H1 (cell line): ENCODE results near the gene CCL22. TPM values are rescaled to one million over a fixed set of nuclear protein-coding genes. Genes with fewer than 3 reads are reported as not detected.

Source experiments
- CTCF ChIA-PET: fragments of 300-600 bp; sonication (Branson Sonifier 250); formaldehyde crosslinking; loops from one replicate; lab custom pipeline; 2021; ENCODE audit not compliant: partially characterized antibody; lab: Charles Lee
- POLR2A ChIA-PET: fragments of 300-600 bp; sonication (Branson Sonifier 250); formaldehyde crosslinking; loops from one replicate; lab custom pipeline; 2021; ENCODE audit warnings: inconsistent platforms; ENCODE audit not compliant: partially characterized antibody; lab: Charles Lee
- DNase-seq, 2 experiments: peaks; one replicate each; pipeline versions ENCODE4 v3.0.0 to v3.0.0-alpha.2; 2010 to 2022; ENCODE audit warnings: low spot score in 2 of 2, low read depth in 1 of 2, mixed read lengths in 1 of 2
- FAIRE-seq: peaks from 2 replicates; lab custom pipeline; 2011; peaks lifted over from hg19 to GRCh38; lab: Jason Lieb, UNC
- H2AFZ ChIP-seq: 2 replicates; pipeline ENCODE4 v1.8.1; 2012; ENCODE audit warnings: low read length, inconsistent platforms
- H2AK5ac ChIP-seq: 2 replicates; pipeline ENCODE4 v1.6.1; 2013; ENCODE audit warnings: low read depth, low read length
- H2BK120ac ChIP-seq: replicated peaks from 2 replicates; pipeline ENCODE3; 2013; ENCODE audit warnings: low read depth, low read length, inconsistent platforms
- H2BK12ac ChIP-seq: 2 replicates; pipeline ENCODE4 v1.6.1; 2013; ENCODE audit warnings: low read depth, low read length
- H2BK15ac ChIP-seq: 2 replicates; pipeline ENCODE4 v1.6.1; 2013; ENCODE audit warnings: low read length
- H2BK20ac ChIP-seq: 2 replicates; pipeline ENCODE4 v1.6.1; 2013; ENCODE audit warnings: low read length
- H2BK5ac ChIP-seq: 2 replicates; pipeline ENCODE4 v1.6.1; 2013; ENCODE audit warnings: low read depth, low read length
- H3K14ac ChIP-seq: 2 replicates; pipeline ENCODE4 v1.6.1; 2013; ENCODE audit warnings: inconsistent platforms; ENCODE audit not compliant: insufficient read length
- H3K18ac ChIP-seq: 2 replicates; pipeline ENCODE4 v1.6.1; 2013; ENCODE audit warnings: low read length; ENCODE audit errors: extremely low read depth
- H3K23ac ChIP-seq: 2 replicates; pipeline ENCODE4 v1.6.1; 2013; ENCODE audit warnings: inconsistent platforms; ENCODE audit not compliant: insufficient read length
- H3K23me2 ChIP-seq: 2 replicates; pipeline ENCODE4 v1.6.1; 2013; ENCODE audit warnings: low read depth, low read length
- H3K27ac ChIP-seq: 2 replicates; pipeline ENCODE4 v1.6.1; 2011; ENCODE audit warnings: low read depth, low read length, inconsistent platforms
- H3K27me3 ChIP-seq, 4 experiments: replicated peaks in 1 of 4; 1 replicate in 1 of 4; 2 replicates in 3 of 4; pipeline versions ENCODE4 v1.6.1 to v1.8.1; 2011 to 2013; ENCODE audit warnings: low read length in 3 of 4, mild to moderate bottlenecking in 3 of 4, inconsistent platforms in 2 of 4, mixed read lengths in 2 of 4, moderate library complexity in 1 of 4; ENCODE audit not compliant: control insufficient read depth in 3 of 4, insufficient read depth in 3 of 4; ENCODE audit errors: extremely low read depth in 1 of 4
- H3K36me3 ChIP-seq, 4 experiments: 2 replicates each; pipeline versions ENCODE4 v1.6.1 to v1.8.1; 2011 to 2013; ENCODE audit warnings: mild to moderate bottlenecking in 4 of 4, low read length in 3 of 4, moderate library complexity in 2 of 4, control low read depth in 1 of 4, inconsistent platforms in 1 of 4; ENCODE audit not compliant: insufficient read depth in 4 of 4, control insufficient read depth in 2 of 4
- H3K4ac ChIP-seq: replicated peaks from 2 replicates; pipeline ENCODE3; 2013; ENCODE audit warnings: low read length, low read depth, mixed read lengths, inconsistent platforms; ENCODE audit not compliant: insufficient read length
- H3K4me1 ChIP-seq, 4 experiments: replicated peaks in 1 of 4; 1 replicate in 1 of 4; 2 replicates in 3 of 4; pipeline versions ENCODE4 v1.6.1 to v1.8.1; 2011 to 2013; ENCODE audit warnings: low read length in 3 of 4, inconsistent platforms in 2 of 4, mixed read lengths in 1 of 4; ENCODE audit not compliant: insufficient read depth in 4 of 4, control insufficient read depth in 3 of 4
- H3K4me2 ChIP-seq, 2 experiments: 2 replicates each; pipeline versions ENCODE4 v1.6.1 to v1.8.1; 2011 to 2013; ENCODE audit warnings: low read depth in 2 of 2, low read length in 2 of 2, control low read depth in 1 of 2, inconsistent platforms in 1 of 2, mild to moderate bottlenecking in 1 of 2; ENCODE audit not compliant: insufficient read depth in 1 of 2
- H3K4me3 ChIP-seq, 4 experiments: fragments of 200-600, 300-600 bp in 1 of 4; sonication (generic), shearing (Covaris generic), sonication (Bioruptor Twin) in 1 of 4; 2 replicates each; pipeline versions ENCODE4 v1.5.1 to v1.8.1; 2011 to 2016; ENCODE audit warnings: low read length in 4 of 4, low read depth in 3 of 4, control low read depth in 2 of 4, inconsistent platforms in 2 of 4, mild to moderate bottlenecking in 2 of 4, mixed read lengths in 1 of 4, moderate library complexity in 1 of 4; ENCODE audit not compliant: insufficient read depth in 2 of 4; ENCODE audit errors: extremely low read depth in 1 of 4
- H3K56ac ChIP-seq: replicated peaks from 2 replicates; pipeline ENCODE3; 2013; ENCODE audit warnings: low read depth, mild to moderate bottlenecking, mixed read lengths, low read length, inconsistent platforms; ENCODE audit not compliant: insufficient read length
- H3K79me1 ChIP-seq: 2 replicates; pipeline ENCODE4 v1.6.1; 2013; ENCODE audit warnings: low read depth, low read length, control low read depth
- H3K79me2 ChIP-seq, 2 experiments: 2 replicates each; pipeline versions ENCODE4 v1.6.1 to v1.8.1; 2012 to 2013; ENCODE audit warnings: low read length in 2 of 2, mild to moderate bottlenecking in 2 of 2, inconsistent platforms in 1 of 2; ENCODE audit not compliant: insufficient read depth in 2 of 2, control insufficient read depth in 1 of 2
- H3K9ac ChIP-seq, 4 experiments: replicated peaks in 1 of 4; 1 replicate in 1 of 4; 2 replicates in 3 of 4; pipeline versions ENCODE4 v1.6.1 to v1.8.1; 2011 to 2013; ENCODE audit warnings: low read depth in 3 of 4, low read length in 3 of 4, control low read depth in 2 of 4, mild to moderate bottlenecking in 2 of 4, moderate library complexity in 2 of 4, inconsistent platforms in 1 of 4; ENCODE audit errors: extremely low read depth in 1 of 4
- H3K9me3 ChIP-seq, 2 experiments: 2 replicates each; pipeline versions ENCODE4 v1.6.1 to v1.8.1; 2012 to 2013; ENCODE audit warnings: mild to moderate bottlenecking in 2 of 2, moderate library complexity in 2 of 2, control low read depth in 1 of 2, inconsistent platforms in 1 of 2, low read depth in 1 of 2, low read length in 1 of 2, mixed read lengths in 1 of 2; ENCODE audit not compliant: insufficient read depth in 2 of 2
- H4K20me1 ChIP-seq, 2 experiments: replicated peaks in 1 of 2; 2 replicates each; pipeline versions ENCODE3 to v1.8.1; 2011 to 2013; ENCODE audit warnings: inconsistent platforms in 2 of 2, low read length in 2 of 2, mild to moderate bottlenecking in 1 of 2; ENCODE audit not compliant: insufficient read depth in 2 of 2, control insufficient read depth in 1 of 2
- H4K5ac ChIP-seq: 2 replicates; pipeline ENCODE4 v1.6.1; 2013; ENCODE audit warnings: low read length, low read depth, mixed read lengths, inconsistent platforms; ENCODE audit not compliant: insufficient read length
- H4K8ac ChIP-seq: 2 replicates; pipeline ENCODE4 v1.8.0; 2013; ENCODE audit warnings: mild to moderate bottlenecking, moderate library complexity, low read length, inconsistent platforms; ENCODE audit not compliant: insufficient read depth; ENCODE audit errors: extremely low read depth
- H4K91ac ChIP-seq: replicated peaks from 2 replicates; pipeline ENCODE3; 2013; ENCODE audit warnings: low read length, mixed read lengths, inconsistent platforms; ENCODE audit not compliant: insufficient read length
- ASH2L ChIP-seq: fragments of 200-600, 300-600 bp; sonication (generic); IDR thresholded peaks from one replicate; pipeline ENCODE4 v1.7.1; 2017; ENCODE audit warnings: low read length
- ATF2 ChIP-seq: IDR thresholded peaks from 2 replicates; pipeline ENCODE4 v1.6.1; 2012; ENCODE audit warnings: low read length, inconsistent platforms
- CEBPB ChIP-seq: IDR thresholded peaks from 2 replicates; pipeline ENCODE4 v1.6.1; 2012; ENCODE audit warnings: low read depth, low read length
- CHD1 ChIP-seq: IDR thresholded peaks from 2 replicates; pipeline ENCODE4 v1.6.1; 2012; ENCODE audit warnings: low read depth, low read length, improper control_type of control experiment
- EP300 ChIP-seq, 2 experiments: IDR thresholded peaks; 1 replicate in 1 of 2; 2 replicates in 1 of 2; pipeline ENCODE4 v1.6.1; 2011 to 2012; ENCODE audit warnings: low read depth in 2 of 2, low read length in 2 of 2, mild to moderate bottlenecking in 2 of 2, borderline replicate concordance in 1 of 2, inconsistent platforms in 1 of 2, moderate library complexity in 1 of 2
- HDAC6 ChIP-seq: IDR thresholded peaks from one replicate; pipeline ENCODE4 v1.7.1; 2012; ENCODE audit warnings: low read depth, mild to moderate bottlenecking, inconsistent platforms, low read length, moderate library complexity
- KDM4A ChIP-seq: IDR thresholded peaks from one replicate; pipeline ENCODE4 v1.7.1; 2012; ENCODE audit warnings: low read depth, mild to moderate bottlenecking, moderate library complexity, low read length, inconsistent platforms; ENCODE audit not compliant: severe bottlenecking
- POLR2A ChIP-seq, 2 experiments: IDR thresholded peaks; 1 replicate in 1 of 2; 2 replicates in 1 of 2; pipeline ENCODE4 v1.6.1; 2011; ENCODE audit warnings: low read depth in 2 of 2, low read length in 2 of 2, mild to moderate bottlenecking in 2 of 2; ENCODE audit errors: control extremely low read depth in 1 of 2
- SP1 ChIP-seq: IDR thresholded peaks from 2 replicates; pipeline ENCODE4 v1.6.1; 2011; ENCODE audit warnings: low read depth, low read length
- SP4 ChIP-seq: IDR thresholded peaks from 2 replicates; pipeline ENCODE4 v1.6.1; 2012; ENCODE audit warnings: low read length, inconsistent platforms
- ZNF274 ChIP-seq: IDR thresholded peaks from 2 replicates; pipeline ENCODE4 v1.7.0; 2012; ENCODE audit warnings: low read length, borderline replicate concordance; ENCODE audit errors: extremely low read depth
- WGBS, 2 experiments: shearing (Covaris generic) in 1 of 2; methylation state at CpG; one replicate each; pipeline versions ENCODE4 v1.1.6 to v1.1.7; 2013 to 2015; ENCODE audit warnings: low lambda C conversion rate in 2 of 2, mixed read lengths in 2 of 2, inconsistent platforms in 1 of 2, low coverage in 1 of 2, missing lambda C conversion rate in 1 of 2; ENCODE audit not compliant: insufficient replicate concordance in 2 of 2, insufficient coverage in 1 of 2, insufficient read length in 1 of 2; ENCODE audit errors: extremely low coverage in 1 of 2, missing lambda C conversion rate in 1 of 2; 5-methylcytosine and 5-hydroxymethylcytosine counted together
- polyA plus RNA-seq, 7 experiments: library from polyadenylated mRNA; depleted of rRNA in 3 of 7; stranded (reverse) in 5 of 7; unstranded in 2 of 7; fragments of >200 nt in 5 of 7; fragments of 200-250 nt in 2 of 7; gene quantifications; 1 replicate in 5 of 7; 2 replicates in 1 of 7; 4 replicates in 1 of 7; pipeline versions ENCODE4 v1.2.1 to v1.2.3, GENCODE V29; 2011 to 2013; ENCODE audit warnings: missing spikeins in 2 of 7, mixed read lengths in 2 of 7
- total RNA-seq: library from RNA; stranded (reverse); fragmentation: NEBNext Ultra II Directional; extraction: Animal tissue kit (Norgen Biotek cat#: 25700); gene quantifications from 2 replicates; pipeline ENCODE4 v1.2.1, GENCODE V29; 2021

Gene CCL22
- total and polyA plus RNA-seq, 2 of the 8 experiments (the other 6 are each of a cell fraction or from before 2014, with no cell fraction given): not detected

- no peak overlapping the region for H3K9ac ChIP-seq
- CTCF ChIA-PET: interaction anchor here (1.0 to 12.3 kb wide), 7 partner anchors 9 to 76 kb away, joined by 3 to 71 read pairs (median 3); partner anchors contain the start of genes CCL17 and CX3CL1
These were observed 32.2 kb downstream of the CCL22 start for GRCh38 chr16:57390636-57391295.

More at GRCh38 chr16:57390636-57391295, 32.2 kb downstream of the CCL22 start:
- WGBS, 2 experiments: 80% methylated on average over 5 of the region's 5 CpGs; no CpG with 5 or more reads in 1 of the 2 experiments
- Histone ChIP-seq H3K36me3 (no peaks in the 10 kb centered on the region), H3K27me3 (no peaks in the 10 kb centered on the region; a peak in 1 of 7 replicates), H4K8ac (no peak overlapping the region), H3K4ac (no peak overlapping the region), H3K79me1 (no peaks in the 10 kb centered on the region), H3K4me1 (peaks cover 0 to 2% (median 1%) of the 10 kb centered on the region in 4 experiments; a peak in 1 of 7 replicates), H3K23ac (no peak overlapping the region), H2AK5ac (no peak overlapping the region), H2BK5ac (no peak overlapping the region), H3K14ac (no peak overlapping the region), H3K56ac (no peak overlapping the region), H3K4me2 (no peak overlapping the region), H4K20me1 (peaks cover 0 to 8% of the 10 kb centered on the region in 2 experiments), H3K18ac (no peak overlapping the region), H2BK12ac (no peak overlapping the region), H4K91ac (no peak overlapping the region), H2BK20ac (no peak overlapping the region), H2BK120ac (no peak overlapping the region), H3K27ac (no peak overlapping the region), H4K5ac (no peak overlapping the region), H3K4me3 (no peak overlapping the region), H2AFZ (no peak overlapping the region), H3K9me3 (no peaks in the 10 kb centered on the region), H3K23me2 (peaks cover 6% of the 10 kb centered on the region), H3K79me2 (no peaks in the 10 kb centered on the region), H2BK15ac (no peak overlapping the region)
- POLR2A ChIA-PET: no interaction called here
- TF ChIP-seq CEBPB: no peak
- TF ChIP-seq CHD1: no peak
- TF ChIP-seq ZNF274: no peak
- TF ChIP-seq HDAC6: no peak
- no peak for TF ChIP-seq EP300 (IDR thresholded peaks at IDR 0.05; ENCODE audit: borderline replicate concordance in 1 of 2, low read depth in 2 of 2, low read length in 2 of 2)
- no peak for TF ChIP-seq KDM4A
- TF ChIP-seq ASH2L: no peak
- no peak for TF ChIP-seq SP1
- no peak for TF ChIP-seq POLR2A (IDR thresholded peaks at IDR 0.05; ENCODE audit: control extremely low read depth in 1 of 2, low read depth in 2 of 2, low read length in 2 of 2)
- no peak for TF ChIP-seq SP4
- TF ChIP-seq ATF2: no peak
- DNase-seq: no peak
- FAIRE-seq: no peak
